Vagina (tissue), 2 donors: ENCODE results near the gene ACOX3. TPM values are rescaled to one million over a fixed set of nuclear protein-coding genes. Genes with fewer than 3 reads are reported as not detected.

Experiments used
- DNase-seq, 2 donors: peaks; one replicate each; pipeline ENCODE4 v3.0.0-alpha.2; 2017; ENCODE audit errors: extremely low spot score in 2 of 2
- H3K27ac ChIP-seq: fragments of 200-600 bp; sonication (generic); one replicate; pipeline ENCODE4 v1.5.1; 2019
- H3K27me3 ChIP-seq: fragments of 200-600 bp; sonication (generic); one replicate; pipeline ENCODE4 v1.5.1; 2019
- H3K36me3 ChIP-seq, 2 donors: fragments of 200-600 bp; sonication (generic); one replicate each; pipeline ENCODE4 v1.5.1; 2017 to 2019
- H3K4me1 ChIP-seq: fragments of 200-600 bp; sonication (generic); one replicate; pipeline ENCODE4 v1.5.1; 2019
- H3K4me3 ChIP-seq, 2 donors: fragments of 200-600 bp; sonication (generic); 1 replicate in 1 of 2; 2 replicates in 1 of 2; pipeline ENCODE4 v1.5.1; 2016 to 2019
- H3K9me3 ChIP-seq: fragments of 200-600 bp; sonication (generic); one replicate; pipeline ENCODE4 v1.5.1; 2019
- POLR2A ChIP-seq, 2 donors: fragments of 450-650 bp; IDR thresholded peaks; one replicate each; pipeline ENCODE4 v1.6.1; 2017; ENCODE audit warnings: antibody characterized with exemption in 2 of 2, mild to moderate bottlenecking in 2 of 2, moderate library complexity in 2 of 2
- POLR2AphosphoS5 ChIP-seq, 2 donors: sonication (generic); formaldehyde crosslinking; IDR thresholded peaks; one replicate each; pipeline ENCODE4 v1.9.0; 2017; ENCODE audit warnings: antibody characterized with exemption in 2 of 2, mild to moderate bottlenecking in 2 of 2, low read depth in 1 of 2; ENCODE audit not compliant: insufficient read depth in 1 of 2
- intact Hi-C: fragments of 100-400 bp; cut with DNase I; formaldehyde crosslinking; loops from one replicate; pipeline ENCODE4 v1.15.1; 2023
- total RNA-seq: library from RNA; depleted of rRNA; stranded (reverse); fragments of >200 nt; gene quantifications from one replicate; pipeline ENCODE4 v1.2.3, GENCODE V29; 2016
- TF ChIP-seq, protein P1 (sequence below), 3 experiments: fragments of 450-650 bp in 2 of 3; fragments of 200-600 bp in 1 of 3; sonication (generic) in 1 of 3; IDR thresholded peaks; one replicate each; pipeline ENCODE4 v1.5.1; 2017 to 2019; ENCODE audit warnings: antibody characterized with exemption in 3 of 3, mild to moderate bottlenecking in 2 of 3, moderate library complexity in 2 of 3

ACOX3 gene
- total RNA-seq, 1 donor from 2014 or later, result 46.9 TPM

- H3K36me3 ChIP-seq, result peaks cover 0 to 46% of the 10 kb centered on the region in 2 donors
- H3K9me3 ChIP-seq, result no peaks in the 10 kb centered on the region
- intact Hi-C loops, result no loop called here
- no peak for TF ChIP-seq POLR2AphosphoS5 (IDR thresholded peaks at IDR 0.05; ENCODE audit: insufficient read depth in 1 of 2, low read depth in 1 of 2)
- TF ChIP-seq, protein P1, sequence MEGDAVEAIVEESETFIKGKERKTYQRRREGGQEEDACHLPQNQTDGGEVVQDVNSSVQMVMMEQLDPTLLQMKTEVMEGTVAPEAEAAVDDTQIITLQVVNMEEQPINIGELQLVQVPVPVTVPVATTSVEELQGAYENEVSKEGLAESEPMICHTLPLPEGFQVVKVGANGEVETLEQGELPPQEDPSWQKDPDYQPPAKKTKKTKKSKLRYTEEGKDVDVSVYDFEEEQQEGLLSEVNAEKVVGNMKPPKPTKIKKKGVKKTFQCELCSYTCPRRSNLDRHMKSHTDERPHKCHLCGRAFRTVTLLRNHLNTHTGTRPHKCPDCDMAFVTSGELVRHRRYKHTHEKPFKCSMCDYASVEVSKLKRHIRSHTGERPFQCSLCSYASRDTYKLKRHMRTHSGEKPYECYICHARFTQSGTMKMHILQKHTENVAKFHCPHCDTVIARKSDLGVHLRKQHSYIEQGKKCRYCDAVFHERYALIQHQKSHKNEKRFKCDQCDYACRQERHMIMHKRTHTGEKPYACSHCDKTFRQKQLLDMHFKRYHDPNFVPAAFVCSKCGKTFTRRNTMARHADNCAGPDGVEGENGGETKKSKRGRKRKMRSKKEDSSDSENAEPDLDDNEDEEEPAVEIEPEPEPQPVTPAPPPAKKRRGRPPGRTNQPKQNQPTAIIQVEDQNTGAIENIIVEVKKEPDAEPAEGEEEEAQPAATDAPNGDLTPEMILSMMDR (IDR thresholded peaks at IDR 0.05), result no peak
- no peak for TF ChIP-seq POLR2A (IDR thresholded peaks at IDR 0.05)
- no peak for DNase-seq
- no peak overlapping the region for H3K4me3 ChIP-seq
- H3K27ac ChIP-seq, result no peak overlapping the region
- no peaks in the 10 kb centered on the region for H3K27me3 ChIP-seq
- peaks cover 9% of the 10 kb centered on the region for H3K4me1 ChIP-seq
Observed at GRCh38 chr4:8411351-8412180, 29.0 kb downstream of the ACOX3 start.

DNA sequence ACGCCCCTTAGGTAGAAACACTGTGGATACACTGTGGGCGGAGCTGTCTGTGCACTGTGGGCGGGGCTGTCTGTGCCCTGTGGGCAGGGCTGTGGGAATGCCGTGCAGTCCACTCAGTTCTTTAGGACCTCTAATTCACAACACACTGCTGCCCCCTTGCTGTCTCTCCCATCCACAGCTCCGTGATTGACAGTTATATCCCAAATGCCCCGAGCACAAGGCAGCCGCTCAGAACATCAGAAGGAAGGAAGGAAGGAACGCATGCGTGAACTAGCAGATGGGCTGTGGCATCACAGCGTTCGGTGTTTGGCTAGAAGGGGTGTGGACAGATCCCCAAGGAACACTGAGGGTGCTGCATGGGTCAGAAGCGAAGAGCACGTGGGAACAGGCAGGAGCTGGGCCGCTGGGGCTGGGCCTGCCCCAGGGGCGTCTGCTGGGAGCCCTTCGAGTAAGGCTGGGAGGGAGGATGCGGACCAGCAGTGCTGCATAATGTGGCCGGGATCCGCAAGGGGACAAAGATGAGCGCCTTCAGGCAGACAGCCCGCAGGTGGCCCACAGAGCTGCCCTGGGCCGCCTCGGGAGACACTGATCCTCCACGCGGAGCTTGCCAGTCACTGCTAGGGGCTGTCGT lies 29.8 kb downstream of the ACOX3 start:
- Histone ChIP-seq H3K27ac (no peak overlapping the region), H3K4me1 (peaks cover 9% of the 10 kb centered on the region), H3K27me3 (no peaks in the 10 kb centered on the region), H3K9me3 (no peaks in the 10 kb centered on the region), H3K4me3 (no peak overlapping the region), H3K36me3 (peaks cover 0 to 42% of the 10 kb centered on the region in 2 donors)
- intact Hi-C loops, result no loop called here
- no peak for DNase-seq
- TF ChIP-seq, protein P1 (IDR thresholded peaks at IDR 0.05), result no peak
- TF ChIP-seq POLR2A (IDR thresholded peaks at IDR 0.05) (no peak), POLR2AphosphoS5 (IDR thresholded peaks at IDR 0.05; ENCODE audit: insufficient read depth in 1 of 2, low read depth in 1 of 2) (no peak)

GRCh38 chr4:8410066-8410625 lies 30.4 kb downstream of the ACOX3 start:
- DNase-seq, result no peak
- intact Hi-C loops, result no loop called here
- peaks cover 0 to 43% of the 10 kb centered on the region in 2 donors for H3K36me3 ChIP-seq
- no peaks in the 10 kb centered on the region for H3K27me3 ChIP-seq
- H3K4me1 ChIP-seq, result peaks cover 9% of the 10 kb centered on the region
- no peak overlapping the region for H3K27ac ChIP-seq
- TF ChIP-seq, protein P1 (IDR thresholded peaks at IDR 0.05), result no peak
- no peak for TF ChIP-seq POLR2AphosphoS5 (IDR thresholded peaks at IDR 0.05; ENCODE audit: insufficient read depth in 1 of 2, low read depth in 1 of 2)
- no peak for TF ChIP-seq POLR2A (IDR thresholded peaks at IDR 0.05)
- no peaks in the 10 kb centered on the region for H3K9me3 ChIP-seq
- no peak overlapping the region for H3K4me3 ChIP-seq

GRCh38 chr4:8409264-8410065 lies 31.1 kb downstream of the ACOX3 start:
- H3K27ac ChIP-seq, result no peak overlapping the region
- H3K36me3 ChIP-seq, result peaks cover 0 to 42% of the 10 kb centered on the region in 2 donors
- DNase-seq, result no peak
- H3K27me3 ChIP-seq, result no peaks in the 10 kb centered on the region
- TF ChIP-seq POLR2AphosphoS5 (IDR thresholded peaks at IDR 0.05; ENCODE audit: insufficient read depth in 1 of 2, low read depth in 1 of 2) (no peak), POLR2A (IDR thresholded peaks at IDR 0.05) (no peak)
- TF ChIP-seq, protein P1 (IDR thresholded peaks at IDR 0.05), result no peak
- no peak overlapping the region for H3K4me3 ChIP-seq
- no peaks in the 10 kb centered on the region for H3K9me3 ChIP-seq
- peaks cover 9% of the 10 kb centered on the region for H3K4me1 ChIP-seq
- intact Hi-C loops, result loop anchor here (10.0 kb wide), 1 partner anchor 135 kb away; no protein-coding TSS in a partner anchor
